Smooth muscle cell of bladder (primary cell): Measurements from ENCODE around the gene CADM2. TPM values are rescaled to one million over a fixed set of nuclear protein-coding genes. Genes with fewer than 3 reads are reported as not detected.

Source experiments
- total RNA-seq: library from RNA; depleted of rRNA; stranded (reverse); fragments of >200 nt; gene quantifications from 2 replicates; pipeline ENCODE4 v1.2.3, GENCODE V29; 2014

CADM2 gene
- not detected in 2 replicates for total RNA-seq

DNA sequence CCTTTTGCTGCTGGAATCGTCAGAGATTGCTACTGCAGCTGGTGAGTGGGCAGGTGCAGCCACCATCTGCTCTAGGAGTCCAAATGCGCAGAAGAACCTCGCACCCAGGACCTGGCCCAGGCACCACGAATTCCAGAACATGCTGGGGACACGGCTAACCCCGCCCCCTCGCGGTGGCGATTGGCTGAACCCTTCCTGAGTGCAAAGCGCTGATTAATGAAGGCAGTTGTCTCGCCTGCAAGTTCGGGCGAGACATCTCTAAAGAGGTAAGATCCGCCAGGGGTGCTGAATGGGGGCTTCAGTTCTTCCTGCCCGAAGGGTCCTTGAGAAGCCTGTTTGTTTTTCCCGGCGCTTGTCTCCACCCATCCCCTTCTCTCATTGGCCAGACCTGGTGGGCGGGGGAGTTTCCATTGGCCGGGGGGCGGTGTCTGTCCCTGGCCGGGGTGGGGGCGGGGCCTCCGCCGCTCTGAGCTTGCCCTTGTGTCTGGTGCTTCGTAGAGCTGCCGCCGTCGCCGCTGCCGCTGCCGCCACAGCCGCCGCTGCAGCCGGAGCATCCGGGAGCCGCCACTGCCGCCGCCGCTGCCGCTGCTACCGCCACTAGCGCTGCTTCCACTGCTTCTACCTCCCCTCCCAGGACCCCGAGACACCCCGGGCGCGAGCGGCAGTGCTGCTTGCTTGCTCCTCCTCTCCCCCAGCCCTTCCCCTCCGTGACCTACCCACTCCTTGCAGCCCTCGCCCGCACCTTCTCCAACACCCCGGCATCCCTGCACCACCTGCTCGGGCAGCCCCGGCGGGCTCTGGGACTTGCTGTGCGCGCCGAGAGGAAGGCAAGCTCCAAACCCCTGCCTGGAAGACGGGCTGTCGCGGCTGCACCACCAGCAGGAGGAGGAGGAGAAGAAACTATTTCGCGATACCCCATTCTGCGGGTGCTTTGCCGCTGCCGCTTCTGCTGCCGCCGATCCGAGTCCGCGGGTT, at the start of gene CADM2:
TSS of gene CADM2 (plus strand) at position 495 of the 975 bp plus-strand sequence.

